Upper lobe of right lung (tissue), 1 donor: ENCODE data around the gene HEY2. TPM values are rescaled to one million over a fixed set of nuclear protein-coding genes. Genes with fewer than 3 reads are reported as not detected.

Experiments
- ATAC-seq: fragments of 200-7000 bp; cut with Tn5 transposase; one replicate; pipeline ENCODE4 v1.9.1; 2020; ENCODE audit warnings: mild to moderate bottlenecking, moderate library complexity
- DNase-seq: peaks from one replicate; pipeline ENCODE4 v3.0.0-alpha.2; 2020
- H3K27ac ChIP-seq: fragments of 200-600 bp; one replicate; pipeline ENCODE4 v1.8.0; 2022
- H3K27me3 ChIP-seq: fragments of 200-600 bp; one replicate; pipeline ENCODE4 v1.8.0; 2022; ENCODE audit warnings: mild to moderate bottlenecking
- H3K36me3 ChIP-seq: fragments of 200-600 bp; one replicate; pipeline ENCODE4 v1.8.0; 2022
- H3K4me1 ChIP-seq: fragments of 200-600 bp; one replicate; pipeline ENCODE4 v1.8.0; 2022
- H3K4me3 ChIP-seq: fragments of 200-600 bp; one replicate; pipeline ENCODE4 v1.8.0; 2022; ENCODE audit warnings: mild to moderate bottlenecking
- H3K9me3 ChIP-seq: fragments of 200-600 bp; one replicate; pipeline ENCODE4 v1.8.0; 2022
- intact Hi-C: fragments of 100-400 bp; cut with DNase I; formaldehyde crosslinking; loops from one replicate; pipeline ENCODE4 v1.11.0; 2022
- total RNA-seq: library from RNA; stranded (reverse); fragmentation: NEBNext Ultra II Directional; extraction: Animal tissue kit (Norgen Biotek cat#: 25700); gene quantifications from one replicate; pipeline ENCODE4 v1.2.1, GENCODE V29; 2021
- TF ChIP-seq, protein P1 (sequence below): fragments of 200-600 bp; IDR thresholded peaks from one replicate; pipeline ENCODE4 v1.8.0; 2022; ENCODE audit warnings: antibody characterized with exemption
- donor health status: DM: no; HTN: yes; CAD: no; lungs with severe emphysema.

The HEY2 gene
- total RNA-seq, 1 donor from 2014 or later = 2.2 TPM

DNA sequence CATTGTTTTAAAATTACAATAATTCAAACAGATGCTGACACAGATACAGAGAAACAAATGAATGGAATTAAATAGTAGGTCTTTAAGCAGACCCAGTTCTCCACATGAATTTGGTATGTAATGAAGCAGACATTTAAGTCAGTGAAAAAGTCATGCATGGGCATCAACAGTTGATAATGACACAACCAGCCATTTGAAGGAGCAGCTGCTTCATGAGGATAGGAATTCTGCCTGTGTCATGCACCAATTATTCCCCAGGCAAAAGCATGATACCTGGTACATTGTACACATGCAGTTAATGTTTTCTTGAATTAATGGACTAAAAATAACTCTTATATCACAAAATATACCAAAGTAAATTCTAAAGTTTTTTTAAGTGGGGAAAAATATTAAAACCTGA lies 11.2 kb upstream of the HEY2 start:
- ATAC-seq (no peak), DNase-seq (no peak)
- intact Hi-C loops = no loop called here
- Histone ChIP-seq H3K4me3 (no peak overlapping the region), H3K27me3 (peaks cover 20% of the 10 kb centered on the region), H3K27ac (no peak overlapping the region), H3K4me1 (no peaks in the 10 kb centered on the region), H3K9me3 (no peaks in the 10 kb centered on the region), H3K36me3 (no peaks in the 10 kb centered on the region)
- TF ChIP-seq, protein P1, sequence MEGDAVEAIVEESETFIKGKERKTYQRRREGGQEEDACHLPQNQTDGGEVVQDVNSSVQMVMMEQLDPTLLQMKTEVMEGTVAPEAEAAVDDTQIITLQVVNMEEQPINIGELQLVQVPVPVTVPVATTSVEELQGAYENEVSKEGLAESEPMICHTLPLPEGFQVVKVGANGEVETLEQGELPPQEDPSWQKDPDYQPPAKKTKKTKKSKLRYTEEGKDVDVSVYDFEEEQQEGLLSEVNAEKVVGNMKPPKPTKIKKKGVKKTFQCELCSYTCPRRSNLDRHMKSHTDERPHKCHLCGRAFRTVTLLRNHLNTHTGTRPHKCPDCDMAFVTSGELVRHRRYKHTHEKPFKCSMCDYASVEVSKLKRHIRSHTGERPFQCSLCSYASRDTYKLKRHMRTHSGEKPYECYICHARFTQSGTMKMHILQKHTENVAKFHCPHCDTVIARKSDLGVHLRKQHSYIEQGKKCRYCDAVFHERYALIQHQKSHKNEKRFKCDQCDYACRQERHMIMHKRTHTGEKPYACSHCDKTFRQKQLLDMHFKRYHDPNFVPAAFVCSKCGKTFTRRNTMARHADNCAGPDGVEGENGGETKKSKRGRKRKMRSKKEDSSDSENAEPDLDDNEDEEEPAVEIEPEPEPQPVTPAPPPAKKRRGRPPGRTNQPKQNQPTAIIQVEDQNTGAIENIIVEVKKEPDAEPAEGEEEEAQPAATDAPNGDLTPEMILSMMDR = no peak

DNA sequence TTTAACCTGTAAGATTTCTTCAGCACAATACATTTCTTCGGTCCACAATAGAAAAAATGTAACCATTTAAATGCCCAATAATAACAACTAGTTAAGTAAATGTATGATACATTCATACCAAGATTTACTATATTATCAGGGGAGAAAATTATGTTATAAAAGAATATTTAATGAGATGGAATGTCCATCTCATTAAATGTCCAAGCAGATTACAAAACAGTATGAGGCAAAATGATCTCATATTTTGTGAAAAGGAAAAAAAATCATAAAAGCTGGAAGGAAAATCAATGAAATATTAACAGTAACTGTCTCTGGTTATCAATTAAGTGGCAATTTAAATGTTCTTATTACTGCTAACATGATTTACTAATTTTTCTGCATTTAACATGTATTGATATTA lies 10.1 kb upstream of the HEY2 start:
- Histone ChIP-seq H3K4me1 (no peaks in the 10 kb centered on the region), H3K27me3 (peaks cover 11% of the 10 kb centered on the region), H3K4me3 (no peak overlapping the region), H3K9me3 (no peaks in the 10 kb centered on the region), H3K36me3 (no peaks in the 10 kb centered on the region), H3K27ac (no peak overlapping the region)
- TF ChIP-seq, protein P1 = no peak
- no peak for ATAC-seq
- intact Hi-C loops = no loop called here
- DNase-seq = no peak

DNA sequence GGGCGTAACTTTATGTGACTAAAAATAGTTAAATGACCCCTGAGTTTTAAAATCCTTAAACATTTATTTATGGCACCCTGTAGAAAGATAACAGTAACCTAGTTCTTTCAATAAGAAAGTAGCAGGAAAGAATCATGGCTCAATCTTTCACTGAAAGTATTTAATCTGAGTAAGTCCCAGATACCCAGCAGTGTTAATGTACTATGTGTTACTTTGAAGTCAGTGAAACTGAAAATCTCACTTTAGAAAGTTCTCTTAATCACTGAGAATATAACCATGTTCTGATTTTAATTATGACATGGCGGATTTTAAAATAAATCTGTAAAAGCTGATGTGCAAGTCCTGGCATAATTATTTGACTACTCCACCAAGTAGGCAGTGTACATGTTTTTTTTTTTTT lies 8.1 kb upstream of the HEY2 start:
- no peaks in the 10 kb centered on the region for H3K4me1 ChIP-seq
- DNase-seq (no peak), ATAC-seq (no peak)
- no peak overlapping the region for H3K4me3 ChIP-seq
- H3K27ac ChIP-seq = no peak overlapping the region
- H3K36me3 ChIP-seq = no peaks in the 10 kb centered on the region
- TF ChIP-seq, protein P1 = no peak
- intact Hi-C loops = no loop called here
- no peaks in the 10 kb centered on the region for H3K9me3 ChIP-seq
- H3K27me3 ChIP-seq = peaks cover 23% of the 10 kb centered on the region

DNA sequence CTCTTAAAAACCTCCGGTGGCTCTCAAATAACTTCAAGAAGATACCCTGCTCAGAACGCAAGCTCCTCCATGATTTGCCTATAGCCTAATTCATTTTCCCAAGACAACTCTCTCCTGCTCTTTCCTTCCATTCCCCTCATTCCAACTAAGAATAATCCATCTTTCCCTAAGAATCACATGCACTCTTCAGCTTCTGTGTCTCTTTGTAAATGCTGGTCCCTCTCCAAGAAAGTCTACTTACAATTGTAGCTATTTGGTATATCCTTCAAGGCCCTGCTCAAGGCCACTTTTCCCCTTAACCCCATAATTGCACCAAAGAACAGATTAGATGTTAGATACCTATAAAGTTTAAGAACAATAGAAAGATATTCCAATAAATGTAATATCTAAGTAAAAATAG lies 7.4 kb upstream of the HEY2 start:
- TF ChIP-seq, protein P1 = no peak
- intact Hi-C loops = no loop called here
- Histone ChIP-seq H3K27ac (no peak overlapping the region), H3K9me3 (no peaks in the 10 kb centered on the region), H3K4me3 (no peak overlapping the region), H3K27me3 (peaks cover 30% of the 10 kb centered on the region), H3K4me1 (no peaks in the 10 kb centered on the region), H3K36me3 (no peaks in the 10 kb centered on the region)
- ATAC-seq (no peak), DNase-seq (no peak)

DNA sequence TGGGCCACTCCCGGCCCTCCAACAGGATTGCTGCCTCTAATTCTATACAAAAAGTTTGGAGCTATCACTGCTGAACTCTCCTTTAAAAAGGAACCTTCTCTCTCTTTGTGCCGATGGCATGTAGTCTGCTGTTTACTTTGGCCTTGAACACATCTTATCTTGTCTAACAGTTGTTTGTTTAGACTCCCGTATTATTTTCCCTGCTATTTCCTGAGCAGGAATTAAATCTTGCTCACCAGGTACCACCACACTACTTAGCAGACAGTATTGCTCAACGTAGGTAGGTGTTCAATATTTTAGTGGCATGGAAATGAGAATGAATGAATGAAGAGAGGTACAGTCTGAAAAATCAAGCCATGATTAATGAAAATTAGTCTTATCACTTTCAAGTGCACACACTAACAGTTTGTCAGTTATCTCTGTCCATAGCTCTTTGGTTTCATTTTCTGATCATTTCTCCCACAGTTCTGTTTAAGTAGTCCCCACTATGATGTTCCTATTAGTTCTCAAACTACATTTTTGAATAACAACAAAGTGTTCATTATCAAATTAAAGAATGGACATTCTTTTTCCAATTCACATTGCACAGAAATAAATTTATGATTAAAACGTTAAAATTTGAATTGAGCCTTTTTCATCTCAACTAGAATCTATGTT lies 6.8 kb upstream of the HEY2 start:
- TF ChIP-seq, protein P1 = no peak
- DNase-seq = no peak
- Histone ChIP-seq H3K27ac (no peak overlapping the region), H3K36me3 (no peaks in the 10 kb centered on the region), H3K9me3 (no peaks in the 10 kb centered on the region), H3K4me1 (peaks cover 3% of the 10 kb centered on the region), H3K27me3 (peaks cover 29% of the 10 kb centered on the region), H3K4me3 (no peak overlapping the region)
- intact Hi-C loops = no loop called here
- no peak for ATAC-seq

DNA sequence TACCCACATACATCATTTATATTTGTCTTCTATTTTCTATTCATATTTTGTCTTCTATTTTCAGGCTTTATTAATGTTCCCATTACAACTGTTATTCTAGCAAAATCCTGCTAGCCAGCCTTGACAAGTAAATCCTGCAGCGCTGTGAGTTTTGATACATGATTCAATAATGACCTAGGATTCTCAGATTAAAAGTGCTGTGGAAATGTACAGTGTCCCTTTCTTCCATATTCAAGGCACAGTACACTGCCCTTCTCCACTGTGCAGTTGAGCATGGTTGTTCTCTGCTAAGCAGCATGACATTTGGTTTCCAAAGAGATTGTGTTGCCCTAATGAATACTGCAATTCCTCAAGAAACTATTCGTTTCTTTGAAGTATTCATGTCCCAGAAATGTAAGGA lies 5.8 kb upstream of the HEY2 start:
- TF ChIP-seq, protein P1 = no peak
- no peak for DNase-seq
- intact Hi-C loops = no loop called here
- Histone ChIP-seq H3K4me1 (peaks cover 14% of the 10 kb centered on the region), H3K9me3 (no peaks in the 10 kb centered on the region), H3K36me3 (no peaks in the 10 kb centered on the region), H3K27ac (no peak overlapping the region), H3K27me3 (peaks cover 37% of the 10 kb centered on the region), H3K4me3 (no peak overlapping the region)
- no peak for ATAC-seq
